NCI-H1417 (cell line): Measurements from ENCODE around the gene CLEC5A.
A peak's percentile ranks its signal among the peaks of the same experiment; 100 is the strongest.
"Not testable (repeated sequence)": the region's sequence is repeated elsewhere in the genome, so short reads cannot be mapped to it uniquely, and the experiment has no call there.

Source experiments
- DNase-seq, 3 experiments: peaks; one replicate each; lab custom pipeline; 2025; lab: John Stamatoyannopoulos, UW

Gene CLEC5A

DNA sequence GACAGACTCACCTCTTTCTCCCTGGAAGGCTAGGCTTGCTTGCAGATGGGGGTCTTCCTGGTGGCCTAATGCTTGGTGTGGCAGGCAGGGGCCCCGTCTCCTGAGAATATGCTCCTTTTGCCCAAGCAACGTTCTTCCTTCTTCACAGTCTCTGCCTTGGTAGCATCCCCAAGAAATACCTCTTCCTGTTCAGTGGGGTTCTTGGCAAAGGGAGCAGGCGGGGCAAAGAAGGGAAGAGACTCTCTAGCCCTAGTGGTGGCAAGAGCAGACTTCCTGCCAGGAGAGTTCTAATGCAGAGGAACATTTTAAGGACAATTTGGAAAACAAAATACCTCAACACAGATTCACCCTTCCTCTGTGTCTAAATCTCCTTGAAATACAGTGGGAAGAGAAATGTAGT is at the start of gene CLEC5A:
Gene CLEC5A, minus strand, starts transcription at position 179 of the 400 bp plus-strand sequence. CDS start 682 bp downstream, outside the sequence.
- DNase-seq: no peak

GRCh38 chr7:141993354-141993753 is 46.6 kb upstream of the CLEC5A start:
- DNase-seq: no peak

GRCh38 chr7:141992688-141993087 is 45.9 kb upstream of the CLEC5A start:
- no peak for DNase-seq

DNA sequence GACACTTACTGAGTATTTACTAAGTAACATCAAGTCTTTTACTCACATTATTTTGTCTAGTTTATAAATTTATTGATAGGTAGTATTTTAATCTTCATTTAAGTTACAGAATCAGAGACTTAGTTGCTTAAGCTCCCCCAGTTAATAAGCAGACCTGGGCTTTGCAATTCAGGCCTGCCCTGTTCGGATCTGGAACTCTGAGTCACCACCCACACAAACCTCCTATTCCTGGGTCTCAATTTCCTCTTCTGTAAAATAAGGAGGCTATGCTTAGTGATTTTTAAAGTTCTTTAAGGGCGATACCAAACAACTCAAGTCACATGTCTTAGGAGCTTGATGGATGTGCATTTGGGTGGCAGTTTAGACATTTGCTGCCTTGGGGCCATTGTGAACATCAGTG is 45.4 kb upstream of the CLEC5A start:
- no peak for DNase-seq

DNA sequence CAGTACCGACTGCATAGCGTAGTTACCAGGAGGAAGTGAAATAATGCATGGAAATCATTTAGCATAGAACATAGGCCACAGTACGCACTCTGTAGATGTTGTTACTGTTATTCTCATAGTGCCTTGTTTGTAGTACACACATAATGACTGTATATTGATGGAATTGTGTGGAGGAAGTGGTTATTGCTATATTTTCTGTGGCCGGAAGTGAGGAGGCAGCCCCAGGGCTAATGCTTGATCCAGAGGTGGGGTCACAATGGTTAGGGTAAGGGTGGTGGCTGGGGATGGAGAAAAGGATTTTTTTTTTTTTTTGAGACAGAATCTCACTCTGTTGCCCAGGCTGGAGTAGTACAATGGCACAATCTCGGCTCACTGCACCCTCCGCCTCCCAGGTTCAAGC is 44.4 kb upstream of the CLEC5A start:
- no peak for DNase-seq

GRCh38 chr7:141990011-141990725 is 43.4 kb upstream of the CLEC5A start:
- DNase-seq: no peak

DNA sequence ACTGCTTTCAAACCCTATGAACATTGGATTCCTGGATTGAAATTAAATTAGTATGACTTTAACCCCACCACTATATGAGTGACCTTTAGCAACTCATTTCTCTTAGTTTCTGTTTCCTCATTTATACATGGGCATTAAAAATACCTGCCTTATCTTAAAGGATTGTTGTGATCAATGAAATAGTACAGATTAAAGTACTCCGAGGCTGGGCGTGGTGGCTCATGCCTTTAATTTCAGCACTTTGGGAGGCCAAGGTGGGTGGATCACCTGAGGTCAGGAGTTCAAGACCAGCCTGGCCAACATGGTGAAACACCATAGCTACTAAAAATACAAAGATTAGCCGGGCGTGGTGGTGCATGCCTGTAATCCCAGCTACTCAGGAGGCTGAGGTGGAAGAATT is 41.0 kb upstream of the CLEC5A start:
- not testable (repeated sequence) for DNase-seq

GRCh38 chr7:141986923-141987322 is 40.1 kb upstream of the CLEC5A start:
- no peak for DNase-seq

DNA sequence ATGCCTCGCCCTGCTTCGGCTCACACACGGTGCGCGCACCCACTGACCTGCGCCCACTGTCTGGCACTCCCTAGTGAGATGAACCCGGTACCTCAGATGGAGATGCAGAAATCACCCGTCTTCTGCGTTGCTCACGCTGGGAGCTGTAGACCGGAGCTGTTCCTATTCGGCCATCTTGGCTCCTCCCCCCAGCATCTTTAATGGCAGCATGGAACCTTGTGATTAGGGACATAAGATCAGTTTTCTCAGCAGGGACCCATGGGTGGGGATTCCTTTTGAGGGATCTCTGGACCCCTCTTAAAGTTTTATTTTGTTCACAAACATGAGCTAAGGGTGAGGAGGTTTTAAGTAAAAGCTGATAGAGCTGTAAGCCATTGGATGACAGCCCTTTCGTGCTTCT is 39.2 kb upstream of the CLEC5A start:
- DNase-seq: peak; percentile 26 to 71 (median 31)

DNA sequence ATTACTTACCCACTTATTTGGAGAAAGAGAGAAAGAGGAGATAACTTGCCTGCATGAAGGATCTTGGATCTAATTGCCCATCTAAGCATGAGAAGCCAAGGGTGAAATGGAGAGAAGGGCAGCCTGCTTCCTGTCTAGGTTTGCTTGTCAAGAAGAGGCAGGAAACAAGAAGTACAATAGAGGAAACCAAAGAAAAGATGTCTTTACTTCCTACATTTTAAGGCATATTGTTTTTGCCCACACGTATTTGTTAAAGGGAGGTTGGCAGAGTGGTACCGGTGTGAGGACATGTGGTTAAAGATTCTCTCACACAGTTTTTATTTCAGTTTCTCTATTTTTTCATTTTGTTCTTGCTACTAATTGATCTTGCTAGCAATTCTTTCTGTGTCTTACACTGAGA is 32.8 kb upstream of the CLEC5A start:
- DNase-seq: no peak

DNA sequence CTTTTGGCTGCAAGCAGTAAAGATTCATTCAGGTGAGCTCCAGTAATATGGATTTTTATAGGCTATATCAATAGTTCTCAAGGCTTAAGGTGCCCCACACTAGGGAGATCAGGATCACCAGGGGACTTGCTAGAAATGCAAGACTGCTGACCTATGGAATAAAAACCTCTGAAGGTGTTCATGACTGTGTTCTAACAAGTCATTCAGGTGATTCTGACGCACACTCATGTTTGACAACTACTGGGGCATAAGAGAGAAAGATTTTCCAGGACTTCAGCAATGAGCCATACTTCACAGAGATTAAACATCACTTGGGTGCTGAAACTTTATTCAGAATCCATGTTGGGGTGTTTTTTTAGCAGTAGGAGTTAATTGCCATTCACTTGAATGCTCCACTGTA is 31.6 kb upstream of the CLEC5A start:
- DNase-seq: no peak

DNA sequence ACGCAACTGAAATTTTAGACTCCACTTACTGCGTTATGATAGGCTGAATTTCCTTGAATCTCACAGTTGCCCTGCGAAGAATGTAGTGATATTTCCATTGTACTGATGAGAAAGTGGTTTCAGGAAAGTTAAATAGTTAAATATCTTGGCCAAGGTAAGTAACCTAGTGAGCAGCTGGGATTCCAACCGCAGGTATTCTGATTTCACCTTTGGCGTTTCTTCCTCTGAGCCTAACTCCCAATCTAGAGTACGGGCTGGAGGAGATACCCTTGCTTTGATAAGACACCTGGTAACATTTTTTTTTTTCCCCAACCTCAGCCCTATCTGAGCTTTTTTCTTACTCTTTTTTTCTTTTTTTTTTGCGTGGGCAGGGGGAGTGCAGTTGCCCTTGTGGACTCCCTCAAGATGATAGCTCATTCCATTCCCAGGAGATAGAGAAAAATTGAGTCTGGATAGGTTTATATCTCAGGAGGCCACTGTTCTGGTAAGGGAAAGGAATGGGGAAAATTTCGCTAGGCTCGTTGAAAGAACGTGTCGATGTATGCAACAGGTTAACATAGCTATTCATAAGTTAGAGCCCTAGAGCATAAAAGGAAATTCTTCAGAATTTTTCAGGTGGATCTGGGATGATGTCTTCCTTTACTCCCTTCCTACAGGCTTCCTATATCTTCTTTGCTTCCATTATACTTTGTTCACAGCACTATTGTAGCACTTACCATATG is 29.9 kb upstream of the CLEC5A start:
- no peak for DNase-seq

DNA sequence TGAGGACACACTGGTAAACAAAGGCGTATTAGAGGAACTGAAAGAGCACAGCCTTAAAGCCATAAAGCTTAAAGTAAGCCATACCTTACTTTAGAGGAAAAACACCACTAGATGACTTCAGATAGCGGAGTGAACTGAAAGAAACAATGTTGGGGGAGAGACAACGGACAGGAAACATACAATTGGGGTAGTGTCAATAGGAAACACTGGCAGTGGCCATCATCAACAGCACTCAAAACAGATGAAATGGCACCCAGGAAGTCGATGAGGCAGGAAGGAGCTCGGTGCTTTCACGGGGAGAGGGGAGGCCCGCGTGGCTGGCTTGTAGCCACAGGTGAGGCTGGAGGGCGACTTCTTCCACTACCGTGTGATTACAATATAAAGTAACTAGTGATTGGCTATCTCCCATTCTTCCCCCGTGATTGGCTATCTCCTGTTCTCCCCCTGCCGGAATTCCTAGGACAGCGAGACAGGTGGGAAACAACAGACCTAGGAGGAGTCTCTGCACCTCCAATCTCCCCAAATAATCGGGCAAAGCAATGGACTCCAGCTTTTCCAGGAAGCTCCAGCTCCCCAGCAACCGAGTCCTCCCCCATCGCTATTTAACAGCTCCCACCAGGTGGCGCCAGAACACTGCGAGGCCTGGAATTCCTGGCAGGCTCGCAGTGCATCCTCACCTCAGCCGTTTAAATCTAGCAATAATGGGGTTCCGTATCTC is 29.2 kb upstream of the CLEC5A start:
- peak; percentile 84 to 94 (median 86) for DNase-seq

- DNase-seq: peak; percentile 32 to 71 (median 36)
These were observed 28.1 kb upstream of the CLEC5A start for GRCh38 chr7:141974831-141975230.

- DNase-seq: no peak
These were observed 26.9 kb upstream of the CLEC5A start, which contains the start of gene TAS2R38 for GRCh38 chr7:141973673-141974072. TSS of gene TAS2R38 (minus strand) at chr7:141973773. CDS start at chr7:141973689, 84 bp downstream.

DNA sequence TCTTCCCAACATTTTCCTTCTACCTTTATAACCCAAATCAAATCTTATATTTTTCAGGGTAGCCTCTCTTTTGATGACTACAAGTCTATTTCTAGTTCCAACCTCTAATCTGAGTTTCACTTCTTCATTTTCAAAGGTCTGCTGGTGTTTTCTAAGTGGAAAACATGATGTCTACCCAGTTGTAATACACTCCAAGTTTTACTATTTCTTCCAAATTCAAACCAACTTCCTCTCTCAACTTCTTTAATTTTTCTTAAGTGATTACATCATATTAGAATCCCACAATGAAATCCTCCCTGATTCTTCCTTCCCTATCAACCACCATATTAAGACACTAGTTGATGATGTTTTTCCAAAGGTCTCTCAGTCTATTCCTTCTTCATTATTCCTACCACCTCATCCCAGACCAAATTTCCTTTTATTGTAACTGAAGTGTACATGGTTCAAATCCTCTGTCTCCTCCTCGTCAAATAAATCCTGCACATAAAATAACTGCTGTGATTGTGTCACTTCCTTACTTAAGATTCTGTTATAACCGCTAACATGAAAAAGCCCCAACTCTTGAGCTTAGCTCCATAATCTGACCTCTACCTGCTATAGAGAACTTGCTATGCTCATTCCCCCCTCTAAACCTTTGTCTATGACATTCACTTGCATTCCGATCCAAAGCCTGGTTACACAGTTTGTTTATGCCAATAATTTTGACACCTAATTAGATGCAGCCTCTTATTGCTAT is 14.1 kb upstream of the CLEC5A start:
- DNase-seq: no peak

- no peak for DNase-seq
These were observed 9.3 kb upstream of the CLEC5A start for GRCh38 chr7:141956084-141956483.

GRCh38 chr7:141954334-141954733 is 7.6 kb upstream of the CLEC5A start:
- no peak for DNase-seq

DNA sequence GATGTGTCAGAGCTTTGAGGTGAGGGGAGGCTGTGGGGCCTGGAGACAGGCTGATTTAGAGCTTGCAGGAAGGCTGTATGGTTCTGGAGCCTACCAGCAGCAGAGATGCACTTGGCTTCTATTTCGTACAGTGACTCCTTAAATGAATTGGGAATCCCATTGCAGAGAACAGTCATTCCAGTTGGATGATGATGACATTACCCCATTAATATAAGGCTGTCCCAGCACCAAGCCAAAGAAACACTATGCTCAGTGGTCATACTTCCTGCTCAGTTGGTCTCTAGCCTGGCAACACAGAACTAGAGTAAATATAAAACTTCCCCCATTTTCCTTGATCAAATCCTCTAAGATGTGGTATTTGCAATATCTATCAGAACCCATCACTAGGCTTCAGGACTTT is 5.7 kb upstream of the CLEC5A start:
- no peak for DNase-seq

DNA sequence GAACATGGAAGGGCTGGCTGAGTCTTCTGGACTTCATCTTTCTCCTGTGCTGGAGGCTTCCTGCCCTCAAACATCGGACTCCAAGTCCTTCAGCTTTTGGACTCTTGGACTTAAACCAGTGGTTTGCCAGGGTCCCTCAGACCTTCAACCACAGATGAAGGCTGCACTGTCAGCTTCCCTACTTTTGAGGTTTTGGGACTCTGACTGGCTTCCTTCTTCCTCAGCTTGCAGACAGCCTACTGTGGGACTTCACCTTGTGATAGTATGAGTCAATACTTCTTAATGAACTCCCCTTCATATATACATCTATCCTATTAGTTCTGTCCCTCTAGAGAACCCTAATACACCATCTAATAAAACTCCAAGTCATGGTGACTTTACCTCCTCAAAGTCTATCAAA is 4.0 kb upstream of the CLEC5A start:
- DNase-seq: no peak

DNA sequence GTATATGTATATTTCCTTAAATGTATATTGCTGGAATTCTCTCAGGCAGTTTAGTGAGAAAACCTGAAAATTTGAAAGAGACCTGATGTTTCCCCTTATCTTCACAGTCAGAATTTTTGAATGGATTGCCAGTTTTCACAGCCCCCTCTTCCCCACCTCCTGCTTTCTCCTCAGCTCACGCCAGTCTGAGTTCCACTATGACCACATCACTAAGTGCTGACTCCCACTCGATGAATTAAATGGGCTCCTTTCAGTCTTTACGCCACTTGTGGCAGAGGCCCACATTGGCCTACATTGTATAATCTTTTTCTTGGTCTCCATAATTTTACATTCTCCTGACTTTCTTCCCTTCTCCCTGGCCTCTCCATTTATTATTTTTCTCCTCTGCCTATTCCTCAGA is 3.1 kb upstream of the CLEC5A start:
- DNase-seq: no peak

DNA sequence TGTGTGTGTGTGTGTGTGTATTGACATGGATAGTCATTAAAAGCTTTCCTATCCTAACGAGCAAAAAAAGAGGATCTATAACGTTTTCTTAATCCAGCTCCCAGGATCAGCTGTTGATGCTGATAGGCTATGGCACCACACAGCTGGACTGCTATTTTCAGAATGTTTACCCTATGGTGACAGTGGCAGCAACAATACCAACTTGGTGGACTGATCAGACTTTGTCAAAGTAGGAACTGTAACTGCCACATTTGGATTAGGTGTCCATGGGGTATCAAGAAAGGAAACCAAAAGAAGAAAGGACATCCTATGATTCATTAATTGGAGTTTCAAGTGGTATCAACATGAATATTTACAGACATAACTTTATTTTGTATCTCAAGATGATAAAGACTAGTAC is 2.7 kb upstream of the CLEC5A start:
- no peak for DNase-seq
